Activated CD4-positive, alpha-beta T cell treated with anti-CD3 and anti-CD28 coated beads for 36 hours (primary cell): ENCODE measurements around the gene ILK. TPM values are rescaled to one million over a fixed set of nuclear protein-coding genes. Genes with fewer than 3 reads are reported as not detected.

Experiments
- ATAC-seq: fragments of 200-7000 bp; cut with Tn5 transposase; one replicate; pipeline ENCODE4 v1.10.0; 2021; ENCODE audit warnings: mild to moderate bottlenecking, moderate library complexity
- CTCF ChIA-PET: fragments of 350-600 bp; sonication (Branson Sonifier 250); formaldehyde crosslinking; loops from one replicate; lab custom pipeline; 2021; ENCODE audit warnings: antibody characterized with exemption; lab: Charles Lee
- POLR2A ChIA-PET: fragments of 350-600 bp; sonication (Branson Sonifier 250); formaldehyde crosslinking; loops from one replicate; lab custom pipeline; 2021; ENCODE audit warnings: antibody characterized with exemption, inconsistent platforms; lab: Charles Lee
- DNase-seq: peaks from one replicate; pipeline ENCODE4 v3.0.0-alpha.2; 2020
- H3K27ac Mint-ChIP-seq: one replicate; pipeline ENCODE4 v1.8.0; 2021; ENCODE audit warnings: mixed read lengths
- H3K27me3 Mint-ChIP-seq: one replicate; pipeline ENCODE4 v1.8.0; 2021; ENCODE audit warnings: mixed read lengths
- H3K36me3 Mint-ChIP-seq: one replicate; pipeline ENCODE4 v1.8.0; 2021; ENCODE audit warnings: low read depth, mixed read lengths
- H3K4me1 Mint-ChIP-seq: one replicate; pipeline ENCODE4 v1.8.0; 2021; ENCODE audit warnings: mixed read lengths
- H3K4me3 Mint-ChIP-seq: one replicate; pipeline ENCODE4 v1.8.0; 2021; ENCODE audit warnings: mild to moderate bottlenecking, moderate library complexity, mixed read lengths
- H3K9me3 Mint-ChIP-seq: one replicate; pipeline ENCODE4 v1.8.0; 2021; ENCODE audit warnings: low read depth, mixed read lengths
- intact Hi-C, 2 experiments: fragments of 100-400 bp; cut with DNase I in 1 of 2; cut with micrococcal nuclease in 1 of 2; formaldehyde crosslinking; loops; one replicate each; pipeline versions ENCODE4 v1.14.2 to v1.15.1; 2022 to 2024; cut with DNase I, micrococcal nuclease
- total RNA-seq, 2 experiments: library from RNA; stranded (reverse); gene quantifications; one replicate each; pipeline ENCODE4 v1.2.3, GENCODE V29; 2021

The ILK gene
- total RNA-seq, 2 experiments from 2014 or later, result 85.6 to 89.0 TPM

DNA sequence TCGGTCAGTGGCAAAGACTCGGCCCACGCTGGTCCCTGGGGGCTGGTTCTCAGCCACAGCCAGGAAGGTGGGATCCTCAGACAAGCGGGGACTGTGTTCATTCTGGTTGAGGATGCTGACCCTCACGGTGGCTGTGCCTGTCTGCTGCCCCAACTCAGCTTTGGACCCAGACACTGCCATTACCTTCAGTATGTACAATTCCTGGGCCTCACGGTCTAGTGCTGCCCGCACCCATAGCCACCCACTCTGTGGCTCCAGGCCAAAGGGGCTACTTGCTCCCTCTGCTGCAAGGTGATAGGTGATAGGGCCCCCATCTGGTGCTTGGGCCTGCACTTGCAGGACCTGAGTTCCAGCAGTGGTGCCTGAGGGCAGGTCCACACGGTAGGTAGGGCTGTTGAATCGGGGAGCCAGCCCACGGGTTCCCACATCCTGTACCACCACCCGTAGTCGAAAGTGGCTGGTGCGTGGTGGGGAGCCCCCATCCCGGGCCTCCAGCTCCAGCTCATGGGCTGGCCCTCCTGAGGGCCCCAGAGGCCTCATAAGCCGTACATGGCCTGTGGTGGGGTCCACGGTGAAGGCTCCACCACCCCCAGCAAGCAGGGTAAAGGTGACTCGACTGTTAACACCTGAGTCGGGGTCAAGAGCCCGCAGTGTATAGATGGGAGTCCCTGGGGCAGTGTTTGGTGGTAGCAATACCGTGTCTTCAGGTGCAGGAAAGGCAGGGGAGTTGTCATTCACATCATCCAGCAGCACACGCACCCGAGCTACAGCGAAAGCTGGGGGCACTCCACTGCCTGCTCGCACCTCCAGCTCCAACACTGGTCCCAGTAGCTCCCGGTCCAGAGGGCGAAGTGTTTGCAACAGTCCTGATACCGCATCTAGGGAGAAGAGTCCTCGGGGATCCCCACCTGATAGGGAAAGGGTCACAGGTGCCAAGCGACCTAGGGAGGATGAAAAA, 28.8 kb downstream of the ILK start:
- Mint-ChIP-seq H3K27ac (no peak overlapping the region), H3K9me3 (no peaks in the 10 kb centered on the region), H3K4me3 (no peak overlapping the region), H3K4me1 (peaks cover 6% of the 10 kb centered on the region), H3K36me3 (no peaks in the 10 kb centered on the region), H3K27me3 (no peaks in the 10 kb centered on the region)
- POLR2A ChIA-PET, result no interaction called here
- DNase-seq, result peak; percentile 20
- ATAC-seq, result peak; percentile 31
- intact Hi-C loops, result no loop called here
- CTCF ChIA-PET, result interaction anchor here (1.0 to 1.1 kb wide), 2 partner anchors 24 to 35 kb away, joined by 3 to 4 read pairs; no protein-coding TSS in a partner anchor

DNA sequence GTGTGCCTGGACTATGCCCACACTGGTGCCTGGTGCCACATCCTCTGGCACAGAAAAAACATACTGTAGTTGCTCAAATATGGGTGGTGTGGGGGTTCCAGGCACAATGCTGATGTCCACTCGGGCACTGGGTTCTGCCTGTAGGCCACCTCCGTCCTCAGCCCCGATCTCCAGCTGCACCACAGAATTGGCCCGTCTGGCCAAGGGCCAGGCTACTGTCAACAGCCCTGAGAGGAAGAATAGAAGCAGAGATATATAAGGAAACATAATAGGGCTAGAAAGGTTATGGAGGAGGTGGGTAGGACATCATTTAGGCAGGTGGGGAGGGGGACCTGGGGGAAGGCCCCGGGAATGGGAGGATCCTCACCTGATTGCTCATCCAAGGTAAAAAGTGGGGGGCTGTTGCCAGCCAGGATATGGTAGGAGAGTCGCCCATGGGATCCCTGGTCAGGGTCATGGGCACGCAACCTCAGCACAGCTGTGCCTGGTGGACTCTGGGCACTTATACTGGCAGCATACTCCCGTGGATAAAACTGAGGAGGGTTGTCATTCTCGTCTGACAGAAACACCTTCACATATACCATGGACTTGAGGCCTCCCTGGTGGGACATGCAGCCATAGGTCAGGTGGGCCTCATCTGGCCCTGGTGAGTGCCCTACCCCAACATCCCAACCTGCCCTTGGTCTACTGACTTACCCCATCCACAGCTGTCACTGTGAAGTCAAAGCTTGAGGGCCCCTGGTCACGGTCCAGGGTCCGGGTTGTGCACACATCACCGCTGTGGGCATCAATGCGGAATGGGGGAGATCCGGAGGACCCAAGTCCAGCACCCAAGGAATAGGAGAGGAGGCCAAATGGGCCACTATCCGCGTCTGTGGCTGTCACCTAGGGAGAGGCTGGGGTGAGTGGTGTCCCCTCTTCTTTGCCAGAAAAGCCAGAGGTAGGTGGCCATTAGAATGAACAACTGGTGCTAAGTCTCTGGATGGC, 30.1 kb downstream of the ILK start:
- DNase-seq, result no peak
- Mint-ChIP-seq H3K4me3 (no peak overlapping the region), H3K27ac (no peak overlapping the region), H3K4me1 (no peaks in the 10 kb centered on the region), H3K36me3 (no peaks in the 10 kb centered on the region), H3K27me3 (no peaks in the 10 kb centered on the region), H3K9me3 (no peaks in the 10 kb centered on the region)
- intact Hi-C loops, result no loop called here
- CTCF ChIA-PET, result interaction anchor here (0.7 to 1.1 kb wide), 2 partner anchors 23 to 1917 kb away, joined by 3 to 4 read pairs; no protein-coding TSS in a partner anchor
- POLR2A ChIA-PET, result interaction anchor here (0.6 kb wide), 1 partner anchor 25 kb away, joined by 3 read pairs; no protein-coding TSS in a partner anchor
- no peak for ATAC-seq

DNA sequence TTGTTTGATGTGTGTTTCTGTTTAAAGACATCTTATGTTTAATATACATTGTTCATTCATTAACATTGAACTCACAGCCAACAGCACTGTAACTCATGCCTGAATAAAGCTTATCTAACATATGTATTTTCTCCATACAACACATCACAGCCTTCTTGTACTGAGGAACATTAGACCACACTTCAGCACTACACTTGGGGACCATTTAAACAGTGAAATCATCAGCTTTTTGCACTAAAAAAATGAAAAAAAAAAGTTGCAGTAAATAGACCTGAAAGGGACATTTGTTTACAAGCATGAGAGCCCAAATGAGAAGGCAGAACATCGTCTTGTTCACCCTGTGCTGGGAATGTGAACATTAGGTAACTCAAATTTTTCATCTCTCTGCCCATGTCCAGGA, 31.0 kb downstream of the ILK start:
- Mint-ChIP-seq H3K27ac (no peak overlapping the region), H3K36me3 (no peaks in the 10 kb centered on the region), H3K9me3 (no peaks in the 10 kb centered on the region), H3K4me3 (no peak overlapping the region), H3K27me3 (no peaks in the 10 kb centered on the region), H3K4me1 (no peaks in the 10 kb centered on the region)
- POLR2A ChIA-PET, result interaction anchor here (0.6 kb wide), 1 partner anchor 26 kb away, joined by 3 read pairs; no protein-coding TSS in a partner anchor
- ATAC-seq (no peak), DNase-seq (no peak)
- CTCF ChIA-PET, result no interaction called here
- intact Hi-C loops, result no loop called here

DNA sequence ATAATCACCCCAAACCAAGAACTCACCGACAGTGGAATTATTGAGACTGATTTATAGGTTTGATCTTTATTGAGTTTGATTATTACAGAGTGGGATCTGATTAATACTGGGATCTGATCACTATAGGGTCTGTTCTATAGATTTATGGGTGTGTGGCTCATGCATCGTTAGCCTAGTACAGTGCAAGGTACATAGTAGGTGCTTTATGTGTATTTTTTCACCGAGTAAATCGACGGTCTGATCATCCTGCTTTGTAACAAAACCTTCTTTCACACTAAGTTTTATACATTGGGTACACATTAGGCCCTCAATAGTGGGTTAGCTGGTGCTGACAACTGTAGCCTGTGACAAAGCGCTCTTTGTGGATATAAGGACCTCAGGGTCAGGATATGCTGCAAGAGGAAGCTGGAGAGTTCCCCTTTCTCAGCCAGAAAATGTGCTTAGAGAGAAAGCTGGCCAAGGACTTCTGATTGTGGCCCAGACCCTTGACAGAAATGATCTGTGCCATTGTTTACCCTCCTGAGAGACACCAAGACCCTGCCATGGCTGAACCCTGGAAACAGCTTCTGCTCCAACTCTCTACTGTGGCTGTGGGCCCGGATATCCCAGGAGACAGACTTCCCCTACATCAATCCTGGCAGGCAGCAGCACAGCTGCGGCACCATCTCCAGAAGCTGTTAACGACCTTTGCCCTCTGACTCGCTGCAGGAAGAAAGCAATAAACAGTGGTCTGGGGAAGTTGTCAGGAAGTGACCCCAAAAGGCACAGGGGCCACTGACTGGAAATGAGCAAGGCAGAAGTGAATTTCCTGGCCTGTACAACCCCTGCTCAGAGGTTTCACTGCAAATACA, 31.7 kb downstream of the ILK start:
- Mint-ChIP-seq H3K36me3 (no peaks in the 10 kb centered on the region), H3K4me1 (no peaks in the 10 kb centered on the region), H3K27me3 (no peaks in the 10 kb centered on the region), H3K4me3 (no peak overlapping the region), H3K27ac (no peak overlapping the region), H3K9me3 (no peaks in the 10 kb centered on the region)
- intact Hi-C loops, result no loop called here
- ChIA-PET POLR2A (no interaction called here), CTCF (interaction anchor here (0.6 kb wide), 1 partner anchor 48 kb away, joined by 3 read pairs; the partner anchor contains the start of gene MRPL17)
- ATAC-seq (no peak), DNase-seq (no peak)

DNA sequence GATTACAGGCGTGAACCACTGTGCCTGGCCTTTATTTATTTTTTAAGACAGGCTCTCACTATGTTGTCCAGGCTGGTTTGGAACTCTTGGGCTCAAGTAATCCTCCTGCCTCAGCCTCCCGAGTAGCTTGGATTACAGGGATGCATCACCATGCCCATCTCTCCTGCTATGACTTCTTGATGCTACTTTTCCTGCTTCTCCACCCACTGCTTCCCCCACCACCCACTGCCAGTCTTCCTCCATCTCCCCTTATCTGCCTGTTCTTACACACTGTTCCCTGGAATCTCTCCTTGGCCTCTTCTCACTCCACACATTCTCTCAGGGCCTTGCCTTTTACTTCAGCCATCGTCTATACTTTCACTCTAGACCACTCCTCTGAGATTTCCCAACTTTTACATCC, 32.9 kb downstream of the ILK start:
- Mint-ChIP-seq H3K9me3 (no peaks in the 10 kb centered on the region), H3K27ac (no peak overlapping the region), H3K36me3 (no peaks in the 10 kb centered on the region), H3K27me3 (no peaks in the 10 kb centered on the region), H3K4me3 (no peak overlapping the region), H3K4me1 (no peaks in the 10 kb centered on the region)
- ATAC-seq (no peak), DNase-seq (no peak)
- POLR2A ChIA-PET, result no interaction called here
- intact Hi-C loops, result no loop called here
- CTCF ChIA-PET, result interaction anchor here (0.5 to 0.9 kb wide), 2 partner anchors 257 to 387 kb away, joined by 3 read pairs; no protein-coding TSS in a partner anchor

DNA sequence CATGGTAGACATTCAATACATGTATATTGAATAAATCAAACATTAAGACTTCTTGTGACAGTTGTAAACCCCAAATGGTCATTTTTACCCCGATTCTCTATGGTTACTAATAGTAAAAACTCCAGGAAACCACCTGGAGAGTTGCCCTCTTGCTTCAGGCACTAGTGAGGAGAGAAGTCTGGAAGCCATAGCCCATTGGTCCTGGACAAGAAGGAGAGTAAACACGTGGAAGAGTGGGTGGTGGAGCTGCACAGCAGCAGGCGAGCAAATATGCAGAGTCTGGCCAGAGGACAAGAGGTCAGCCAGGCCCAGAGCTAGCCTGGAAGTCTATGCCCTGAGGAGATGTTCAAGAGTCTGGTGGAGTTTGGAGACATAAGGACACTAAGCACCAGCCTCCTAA, 34.3 kb downstream of the ILK start:
- ATAC-seq (no peak), DNase-seq (no peak)
- no peaks in the 10 kb centered on the region for H3K9me3 Mint-ChIP-seq
- CTCF ChIA-PET, result no interaction called here
- no peaks in the 10 kb centered on the region for H3K4me1 Mint-ChIP-seq
- POLR2A ChIA-PET, result no interaction called here
- no peaks in the 10 kb centered on the region for H3K36me3 Mint-ChIP-seq
- no peaks in the 10 kb centered on the region for H3K27me3 Mint-ChIP-seq
- H3K27ac Mint-ChIP-seq, result no peak overlapping the region
- intact Hi-C loops, result no loop called here
- H3K4me3 Mint-ChIP-seq, result no peak overlapping the region

DNA sequence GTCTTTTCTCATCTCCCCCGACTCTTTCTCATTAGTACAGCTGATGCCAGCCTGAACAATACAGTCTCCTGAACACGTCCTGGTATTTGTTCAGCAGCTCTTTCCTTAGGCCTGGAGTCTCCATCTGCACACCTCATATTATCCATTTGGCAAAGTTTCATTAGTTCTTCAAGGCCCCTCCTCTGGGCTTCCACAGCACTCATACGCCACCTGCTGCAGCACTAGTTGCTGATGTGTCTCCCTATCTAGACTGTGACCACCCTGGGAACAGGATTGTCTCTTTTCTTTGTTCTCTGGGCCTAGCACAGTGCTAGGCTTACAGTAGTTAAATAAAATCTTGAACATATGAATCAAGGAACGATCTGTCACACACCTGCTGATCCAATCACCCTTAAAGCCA, 34.9 kb downstream of the ILK start:
- Mint-ChIP-seq H3K4me1 (no peaks in the 10 kb centered on the region), H3K9me3 (no peaks in the 10 kb centered on the region), H3K27ac (no peak overlapping the region), H3K27me3 (no peaks in the 10 kb centered on the region), H3K36me3 (no peaks in the 10 kb centered on the region), H3K4me3 (no peak overlapping the region)
- CTCF ChIA-PET, result interaction anchor here (1.1 kb wide), 1 partner anchor 30 kb away, joined by 5 read pairs; no protein-coding TSS in a partner anchor
- DNase-seq, result no peak
- intact Hi-C loops, result no loop called here
- no peak for ATAC-seq
- POLR2A ChIA-PET, result no interaction called here

DNA sequence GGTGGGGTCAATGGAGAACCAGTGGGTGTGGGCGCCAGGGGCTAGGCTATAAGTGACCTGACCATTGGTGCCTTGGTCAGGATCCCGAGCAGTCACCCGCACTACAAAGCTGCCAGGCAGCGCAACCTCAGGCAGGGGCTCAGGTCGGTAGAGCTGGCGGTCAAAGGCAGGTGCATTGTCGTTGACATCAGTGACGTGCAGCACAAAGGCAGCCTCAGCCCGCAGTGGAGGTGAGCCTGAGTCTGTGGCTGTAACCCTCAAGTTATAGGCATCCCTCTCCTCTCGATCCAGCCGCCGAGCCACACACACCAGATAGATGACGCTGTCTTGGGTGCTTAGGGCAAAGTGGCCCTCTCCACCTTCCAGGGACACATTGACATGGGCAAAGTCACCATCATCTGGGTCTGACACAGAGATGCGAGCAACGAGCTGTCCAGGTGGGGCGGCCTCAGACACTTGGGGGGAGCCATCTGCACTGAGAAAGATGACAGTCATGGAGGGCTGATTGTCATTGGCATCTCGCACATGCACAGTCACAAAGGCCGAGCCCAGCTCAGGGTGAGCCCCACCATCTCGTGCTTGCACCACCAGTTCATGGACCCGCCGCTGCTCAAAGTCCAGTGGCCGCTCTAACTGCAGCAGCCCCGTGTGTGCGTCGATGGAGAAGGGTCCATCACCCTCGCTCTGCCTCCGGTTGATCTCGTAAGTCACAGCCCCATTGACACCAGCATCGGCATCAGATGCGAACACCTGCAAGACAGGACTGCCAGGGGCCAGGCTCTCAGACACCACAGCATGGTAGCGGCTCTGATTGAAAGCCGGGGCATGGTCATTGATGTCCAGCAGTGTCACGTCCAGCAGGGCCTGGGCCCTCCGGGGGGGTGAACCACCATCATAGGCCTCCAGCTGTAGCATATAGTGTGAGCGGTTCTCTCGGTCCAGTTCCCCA, 36.7 kb downstream of the ILK start:
- intact Hi-C loops, result no loop called here
- CTCF ChIA-PET, result interaction anchor here (0.5 kb wide), 2 partner anchors 27 to 107 kb away, joined by 3 to 5 read pairs; no protein-coding TSS in a partner anchor
- no peaks in the 10 kb centered on the region for H3K9me3 Mint-ChIP-seq

DNA sequence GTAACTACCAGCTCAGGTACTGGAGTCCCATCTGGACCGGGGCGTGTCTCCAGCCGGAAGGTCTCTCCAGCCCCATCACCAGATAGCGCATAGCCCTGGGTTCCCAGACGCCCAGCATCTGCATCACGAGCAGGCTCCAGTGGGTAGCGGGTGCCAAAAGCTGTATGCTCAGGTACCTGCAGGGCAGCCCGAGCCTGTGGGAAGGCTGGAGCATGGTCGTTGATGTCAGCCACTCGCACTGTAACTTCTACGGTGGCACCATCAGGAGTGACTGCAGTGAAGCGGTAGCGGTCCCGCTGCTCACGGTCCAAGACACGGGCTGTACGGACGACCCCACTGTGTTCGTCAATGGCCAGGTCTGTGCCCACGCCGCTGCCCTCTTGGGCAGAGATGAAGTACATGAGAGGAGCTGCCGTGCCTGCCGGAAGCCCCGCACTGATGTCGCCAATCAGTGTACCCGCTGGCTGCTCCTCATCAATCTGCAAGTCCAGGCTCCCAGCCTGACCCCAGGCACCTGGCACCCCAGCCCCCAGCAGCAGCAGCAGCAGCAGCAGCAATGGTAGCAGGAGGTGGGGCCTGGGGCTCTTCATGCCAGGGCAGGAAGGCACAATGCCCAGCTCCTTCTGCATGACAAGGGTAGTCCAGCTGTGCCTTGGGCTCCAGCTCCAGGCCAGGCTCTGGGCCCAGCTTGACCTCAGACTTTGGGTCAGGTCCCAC, 37.6 kb downstream of the ILK start:
- Mint-ChIP-seq H3K27me3 (no peaks in the 10 kb centered on the region), H3K36me3 (no peaks in the 10 kb centered on the region), H3K4me1 (no peaks in the 10 kb centered on the region), H3K4me3 (no peak overlapping the region), H3K9me3 (no peaks in the 10 kb centered on the region), H3K27ac (no peak overlapping the region)
- ChIA-PET CTCF (interaction anchor here (0.6 kb wide), 1 partner anchor 195 kb away, joined by 3 read pairs; no protein-coding TSS in a partner anchor), POLR2A (no interaction called here)
- DNase-seq, result no peak
- intact Hi-C loops, result no loop called here
- no peak for ATAC-seq

More for the DNA sequence above, 36.7 kb downstream of the ILK start:
- no peak overlapping the region for H3K27ac Mint-ChIP-seq
- H3K36me3 Mint-ChIP-seq, result no peaks in the 10 kb centered on the region
- no peaks in the 10 kb centered on the region for H3K4me1 Mint-ChIP-seq
- no peaks in the 10 kb centered on the region for H3K27me3 Mint-ChIP-seq
- ATAC-seq (no peak), DNase-seq (no peak)
- POLR2A ChIA-PET, result no interaction called here
- H3K4me3 Mint-ChIP-seq, result no peak overlapping the region
